ENCODE measurements around the gene TOPORS.
A peak's percentile ranks its signal among the peaks of the same experiment; 100 is the strongest.
"Not testable (repeated sequence)": the region's sequence is repeated elsewhere in the genome, so short reads cannot be mapped to it uniquely, and the experiment has no call there.

Gene TOPORS

GRCh38 chr9:32525709-32526030, 26.7 kb downstream of the TOPORS start:
- Histone ChIP-seq H3K27ac (ENCODE audit: low read length) (no peak overlapping the region; the same call in 1 of the 2 replicates), H3K4me3 (ENCODE audit: low read length) (peak overlapping the region; percentile 64), H3K27me3 (replicated peaks; ENCODE audit: insufficient read depth, low read length) (no peaks in the 10 kb centered on the region), H3F3A (ENCODE audit: insufficient read depth, low read length) (peaks cover 11% of the 10 kb centered on the region), H3K9ac (ENCODE audit: low read length) (peak overlapping the region; percentile 18; the same call in 1 of the 2 replicates), H3K9me3 (replicated peaks; ENCODE audit: insufficient read depth, low read length) (no peaks in the 10 kb centered on the region), H3K36me3 (replicated peaks; ENCODE audit: insufficient read depth, low read length) (no peaks in the 10 kb centered on the region; the same call in 1 of the 2 replicates), H4K20me1 (ENCODE audit: insufficient read depth, low read length) (no peaks in the 10 kb centered on the region), H3K79me2 (ENCODE audit: low read length) (no peaks in the 10 kb centered on the region), H3K4me2 (ENCODE audit: low read depth, low read length) (peak overlapping the region; percentile 28), H3K9me2 (replicated peaks; ENCODE audit: insufficient read depth, low read length) (no peaks in the 10 kb centered on the region), H3K4me1 (ENCODE audit: low read length) (peaks cover 6% of the 10 kb centered on the region; the same call in 1 of the 2 replicates), H2AFZ (ENCODE audit: low read length) (peak overlapping the region; percentile 46)
- DNase-seq, result no peak
- TF ChIP-seq CTCF (IDR thresholded peaks at IDR 0.05; ENCODE audit: low read length) (no peak), EZH2phosphoT487 (IDR thresholded peaks at IDR 0.05; ENCODE audit: low read length) (no peak), EZH2 (optimal IDR thresholded peaks at IDR 0.05; ENCODE audit: low read depth, low read length) (no peak)

GRCh38 chr9:32524892-32525708, 27.3 kb downstream of the TOPORS start:
- Histone ChIP-seq H4K20me1 (ENCODE audit: insufficient read depth, low read length) (no peaks in the 10 kb centered on the region), H3K9ac (ENCODE audit: low read length) (no peak overlapping the region), H3K4me2 (ENCODE audit: low read depth, low read length) (peak overlapping the region; percentile 28), H3K4me1 (ENCODE audit: low read length) (peaks cover 6% of the 10 kb centered on the region; the same call in 1 of the 2 replicates), H3K79me2 (ENCODE audit: low read length) (no peaks in the 10 kb centered on the region), H3K9me2 (replicated peaks; ENCODE audit: insufficient read depth, low read length) (no peaks in the 10 kb centered on the region), H3K27ac (ENCODE audit: low read length) (no peak overlapping the region), H2AFZ (ENCODE audit: low read length) (peak overlapping the region; percentile 46), H3K27me3 (replicated peaks; ENCODE audit: insufficient read depth, low read length) (no peaks in the 10 kb centered on the region), H3K36me3 (replicated peaks; ENCODE audit: insufficient read depth, low read length) (no peaks in the 10 kb centered on the region; the same call in 1 of the 2 replicates), H3K4me3 (ENCODE audit: low read length) (peak overlapping the region; percentile 64; the same call in 1 of the 2 replicates), H3K9me3 (replicated peaks; ENCODE audit: insufficient read depth, low read length) (no peaks in the 10 kb centered on the region), H3F3A (ENCODE audit: insufficient read depth, low read length) (peaks cover 11% of the 10 kb centered on the region)
- TF ChIP-seq EZH2 (optimal IDR thresholded peaks at IDR 0.05; ENCODE audit: low read depth, low read length) (no peak), EZH2phosphoT487 (IDR thresholded peaks at IDR 0.05; ENCODE audit: low read length) (no peak), CTCF (IDR thresholded peaks at IDR 0.05; ENCODE audit: low read length) (no peak)
- no peak for DNase-seq

DNA sequence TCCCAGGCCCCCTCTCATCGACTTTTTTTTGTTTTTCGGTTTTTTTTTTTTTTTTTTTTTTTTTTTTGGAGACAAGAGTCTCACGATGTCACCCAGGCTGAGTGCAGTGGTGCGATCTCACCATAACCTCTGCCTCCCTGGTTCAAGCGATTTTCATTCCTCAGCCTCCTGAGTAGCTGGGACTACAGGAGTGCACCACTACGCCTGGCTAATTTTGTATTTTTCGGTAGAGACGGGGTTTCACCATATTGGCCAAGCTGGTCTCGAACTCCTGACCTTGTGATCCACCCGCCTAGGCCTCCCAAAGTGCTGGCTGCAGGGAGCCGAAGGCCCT, 27.9 kb downstream of the TOPORS start:
- H3K9me2 ChIP-seq (replicated peaks; ENCODE audit: insufficient read depth, low read length); H3K9me3 ChIP-seq (replicated peaks; ENCODE audit: insufficient read depth, low read length); H3K27ac ChIP-seq (ENCODE audit: low read length); H3K4me1 ChIP-seq (ENCODE audit: low read length); H3K4me2 ChIP-seq (ENCODE audit: low read depth, low read length); H3K36me3 ChIP-seq (replicated peaks; ENCODE audit: insufficient read depth, low read length); H3K27me3 ChIP-seq (replicated peaks; ENCODE audit: insufficient read depth, low read length); H3K79me2 ChIP-seq (ENCODE audit: low read length); H2AFZ ChIP-seq (ENCODE audit: low read length); DNase-seq; H3K4me3 ChIP-seq (ENCODE audit: low read length); H3K9ac ChIP-seq (ENCODE audit: low read length); H4K20me1 ChIP-seq (ENCODE audit: insufficient read depth, low read length): not testable (repeated sequence)
- H3F3A ChIP-seq (ENCODE audit: insufficient read depth, low read length), result peaks cover 11% of the 10 kb centered on the region

- no peak for TF ChIP-seq CTCF (IDR thresholded peaks at IDR 0.05; ENCODE audit: low read length)
- TF ChIP-seq EZH2 (optimal IDR thresholded peaks at IDR 0.05; ENCODE audit: low read depth, low read length), result no peak
- TF ChIP-seq EZH2phosphoT487 (IDR thresholded peaks at IDR 0.05; ENCODE audit: low read length), result no peak
- no peaks in the 10 kb centered on the region for H3K79me2 ChIP-seq (ENCODE audit: low read length)
- peaks cover 6% of the 10 kb centered on the region; the same call in 1 of the 2 replicates for H3K4me1 ChIP-seq (ENCODE audit: low read length)
- no peak overlapping the region for H2AFZ ChIP-seq (ENCODE audit: low read length)
- no peaks in the 10 kb centered on the region for H3K27me3 ChIP-seq (replicated peaks; ENCODE audit: insufficient read depth, low read length)
- no peak for DNase-seq
- H4K20me1 ChIP-seq (ENCODE audit: insufficient read depth, low read length), result no peaks in the 10 kb centered on the region
- no peak overlapping the region for H3K4me2 ChIP-seq (ENCODE audit: low read depth, low read length)
- no peaks in the 10 kb centered on the region for H3K9me3 ChIP-seq (replicated peaks; ENCODE audit: insufficient read depth, low read length)
- H3K4me3 ChIP-seq (ENCODE audit: low read length), result no peak overlapping the region
- no peaks in the 10 kb centered on the region for H3K9me2 ChIP-seq (replicated peaks; ENCODE audit: insufficient read depth, low read length)
- H3K36me3 ChIP-seq (replicated peaks; ENCODE audit: insufficient read depth, low read length), result no peaks in the 10 kb centered on the region; the same call in 1 of the 2 replicates
- no peak overlapping the region for H3K27ac ChIP-seq (ENCODE audit: low read length)
- no peak overlapping the region for H3K9ac ChIP-seq (ENCODE audit: low read length)
- peaks cover 11% of the 10 kb centered on the region for H3F3A ChIP-seq (ENCODE audit: insufficient read depth, low read length)
These were observed 28.5 kb downstream of the TOPORS start for GRCh38 chr9:32523910-32524309.

Data from MM.1S (cell line).